Cerebellar nuclear complex (tissue), 1 donor: ENCODE results near the gene BRAT1.

Experiments
- DNase-seq, 2 experiments: peaks; one replicate each; lab custom pipeline; 2025; lab: John Stamatoyannopoulos, UW

BRAT1 gene

GRCh38 chr7:2495418-2496299, 59.7 kb downstream of the BRAT1 start:
- no peak for DNase-seq

GRCh38 chr7:2494191-2495130, 60.9 kb downstream of the BRAT1 start:
- no peak for DNase-seq

- no peak for DNase-seq
Measured at GRCh38 chr7:2493205-2494164, 61.8 kb downstream of the BRAT1 start.

GRCh38 chr7:2492038-2492437, 63.3 kb downstream of the BRAT1 start:
- no peak for DNase-seq

GRCh38 chr7:2490181-2490651, 65.1 kb downstream of the BRAT1 start:
- DNase-seq, result no peak

GRCh38 chr7:2488681-2489080, 66.6 kb downstream of the BRAT1 start:
- DNase-seq, result no peak

GRCh38 chr7:2488272-2488645, 67.1 kb downstream of the BRAT1 start:
- DNase-seq, result no peak
